Neuronal stem cell (in vitro differentiated cells): Measurements from ENCODE around the gene ARFGEF2.

Source experiments
- DNase-seq: peaks from one replicate; pipeline ENCODE4 v3.0.0-alpha.2; 2013; ENCODE audit warnings: low spot score
- H2AFZ ChIP-seq: one replicate; pipeline ENCODE4 v1.6.1; 2013; ENCODE audit warnings: mild to moderate bottlenecking, low read length, inconsistent platforms
- H2AK5ac ChIP-seq: 2 replicates; pipeline ENCODE4 v1.6.1; 2013; ENCODE audit warnings: low read depth, mild to moderate bottlenecking, inconsistent platforms, low read length, moderate library complexity, mixed read lengths
- H2BK120ac ChIP-seq: 2 replicates; pipeline ENCODE4 v1.6.1; 2013; ENCODE audit warnings: low read depth, mild to moderate bottlenecking, inconsistent platforms, low read length, moderate library complexity, mixed read lengths
- H2BK12ac ChIP-seq: one replicate; pipeline ENCODE4 v1.6.1; 2013; ENCODE audit warnings: low read length, inconsistent platforms
- H2BK15ac ChIP-seq: 2 replicates; pipeline ENCODE4 v1.6.1; 2013; ENCODE audit warnings: mild to moderate bottlenecking, low read length, inconsistent platforms, mixed read lengths
- H2BK5ac ChIP-seq: one replicate; pipeline ENCODE4 v1.6.1; 2013; ENCODE audit warnings: inconsistent platforms, mild to moderate bottlenecking, low read length, moderate library complexity
- H3K14ac ChIP-seq: one replicate; pipeline ENCODE4 v1.6.1; 2013; ENCODE audit warnings: low read length, inconsistent platforms
- H3K18ac ChIP-seq: 2 replicates; pipeline ENCODE4 v1.6.1; 2013; ENCODE audit warnings: low read length, inconsistent platforms
- H3K23ac ChIP-seq: 2 replicates; pipeline ENCODE4 v1.6.1; 2013; ENCODE audit warnings: low read depth, mild to moderate bottlenecking, mixed read lengths, low read length, inconsistent platforms; ENCODE audit not compliant: poor library complexity
- H3K27ac ChIP-seq: replicated peaks from 3 replicates; pipeline ENCODE4 v1.5.1; 2013; ENCODE audit warnings: low read length, inconsistent platforms
- H3K27me3 ChIP-seq, 3 experiments: 2 replicates each; pipeline ENCODE4 v1.6.1; 2013; ENCODE audit warnings: low read length in 3 of 3, mild to moderate bottlenecking in 2 of 3, inconsistent platforms in 1 of 3, low read depth in 1 of 3, mixed read lengths in 1 of 3, moderate library complexity in 1 of 3; ENCODE audit not compliant: control insufficient read depth in 3 of 3, insufficient read depth in 3 of 3
- H3K36me3 ChIP-seq, 2 donors: replicated peaks in 1 of 2; 2 replicates each; pipeline ENCODE4 v1.6.1; 2013; ENCODE audit warnings: low read length in 2 of 2; ENCODE audit not compliant: control insufficient read depth in 2 of 2, insufficient read depth in 2 of 2
- H3K4ac ChIP-seq: 2 replicates; pipeline ENCODE4 v1.6.1; 2013; ENCODE audit warnings: inconsistent platforms, mild to moderate bottlenecking, low read length, moderate library complexity
- H3K4me1 ChIP-seq, 2 donors: 1 replicate in 1 of 2; 2 replicates in 1 of 2; pipeline ENCODE4 v1.6.1; 2013; ENCODE audit warnings: low read length in 2 of 2, low read depth in 1 of 2; ENCODE audit not compliant: control insufficient read depth in 2 of 2, insufficient read depth in 1 of 2
- H3K4me2 ChIP-seq: one replicate; pipeline ENCODE4 v1.6.1; 2013; ENCODE audit warnings: mild to moderate bottlenecking, low read length, inconsistent platforms; ENCODE audit not compliant: insufficient read depth, poor library complexity, severe bottlenecking
- H3K4me3 ChIP-seq, 2 donors: 2 replicates each; pipeline ENCODE4 v1.5.1; 2013; ENCODE audit warnings: low read length in 2 of 2, mild to moderate bottlenecking in 2 of 2, inconsistent platforms in 1 of 2, moderate library complexity in 1 of 2
- H3K79me1 ChIP-seq: one replicate; pipeline ENCODE4 v1.6.1; 2013; ENCODE audit warnings: low read depth, mild to moderate bottlenecking, inconsistent platforms, low read length, moderate library complexity
- H3K9ac ChIP-seq: one replicate; pipeline ENCODE4 v1.6.1; 2013; ENCODE audit warnings: mild to moderate bottlenecking, low read depth, low read length, inconsistent platforms; ENCODE audit not compliant: poor library complexity
- H3K9me3 ChIP-seq, 2 donors: replicated peaks in 1 of 2; 2 replicates each; pipeline versions ENCODE3 to v1.6.1; 2013; ENCODE audit warnings: low read length in 2 of 2, mild to moderate bottlenecking in 2 of 2, inconsistent platforms in 1 of 2, low read depth in 1 of 2, mixed read lengths in 1 of 2, moderate library complexity in 1 of 2; ENCODE audit not compliant: control insufficient read depth in 2 of 2, insufficient read depth in 1 of 2
- H4K8ac ChIP-seq: one replicate; pipeline ENCODE4 v1.6.1; 2013; ENCODE audit warnings: low read depth, mild to moderate bottlenecking, inconsistent platforms, low read length, moderate library complexity
- H4K91ac ChIP-seq: one replicate; pipeline ENCODE4 v1.6.1; 2013; ENCODE audit warnings: low read length, low read depth, mild to moderate bottlenecking, inconsistent platforms; ENCODE audit not compliant: poor library complexity
- WGBS, 2 donors: extraction: QIAGEN DNeasy Blood & Tissue Kit; methylation state at CpG; one replicate each; pipeline ENCODE4 v1.1.7; 2013; ENCODE audit warnings: missing lambda C conversion rate in 2 of 2, mixed read lengths in 1 of 2; ENCODE audit not compliant: insufficient read length in 2 of 2, insufficient replicate concordance in 1 of 2; ENCODE audit errors: extremely low coverage in 2 of 2; 5-methylcytosine and 5-hydroxymethylcytosine counted together

The ARFGEF2 gene

DNA sequence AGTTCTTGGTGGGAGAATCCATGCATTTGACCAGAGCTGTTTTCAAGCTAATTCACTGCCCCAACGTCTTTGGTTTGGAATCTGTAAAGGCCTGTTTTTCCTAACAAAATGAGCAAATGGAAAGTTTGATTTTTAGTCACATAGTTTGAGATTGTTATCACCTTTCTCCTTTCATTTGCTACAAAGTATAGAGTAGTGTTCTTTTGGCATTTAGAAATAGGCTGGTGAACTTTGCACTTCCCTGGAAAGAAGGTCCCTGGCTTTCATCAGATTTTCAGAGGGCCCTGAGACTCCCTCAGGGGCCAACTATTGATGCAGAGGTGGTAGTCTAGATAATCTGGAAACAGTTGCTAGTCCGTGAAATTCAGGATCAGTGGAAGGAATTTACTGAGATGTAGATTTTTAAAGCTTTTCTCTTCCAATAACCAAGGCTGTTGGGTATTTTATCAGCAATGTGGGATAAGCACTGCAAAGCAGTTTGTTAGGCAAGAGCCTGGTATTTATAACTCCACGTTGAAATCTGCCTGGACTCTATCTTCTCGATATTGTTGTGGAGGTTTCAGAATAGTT, 1.7 kb downstream of the ARFGEF2 start:
- Histone ChIP-seq H3K4ac (no peak overlapping the region), H3K18ac (no peak overlapping the region), H2BK120ac (no peak overlapping the region), H3K4me3 (peak overlapping the region in 1 of 2 donors; percentile 76), H4K8ac (no peak overlapping the region), H2AFZ (no peak overlapping the region), H3K9ac (no peak overlapping the region), H3K79me1 (no peaks in the 10 kb centered on the region), H2BK5ac (no peak overlapping the region), H2AK5ac (no peak overlapping the region), H2BK12ac (no peak overlapping the region), H3K23ac (no peak overlapping the region), H3K27me3 (no peaks in the 10 kb centered on the region), H3K14ac (no peak overlapping the region), H4K91ac (no peak overlapping the region), H3K27ac (no peak overlapping the region), H2BK15ac (no peak overlapping the region), H3K4me2 (no peak overlapping the region), H3K36me3 (no peaks in the 10 kb centered on the region), H3K4me1 (peaks cover 4% of the 10 kb centered on the region in 2 donors), H3K9me3 (no peaks in the 10 kb centered on the region)
- WGBS, 2 donors, result no CpG with 5 or more reads among the region's 4 CpGs
- no peak for DNase-seq

DNA sequence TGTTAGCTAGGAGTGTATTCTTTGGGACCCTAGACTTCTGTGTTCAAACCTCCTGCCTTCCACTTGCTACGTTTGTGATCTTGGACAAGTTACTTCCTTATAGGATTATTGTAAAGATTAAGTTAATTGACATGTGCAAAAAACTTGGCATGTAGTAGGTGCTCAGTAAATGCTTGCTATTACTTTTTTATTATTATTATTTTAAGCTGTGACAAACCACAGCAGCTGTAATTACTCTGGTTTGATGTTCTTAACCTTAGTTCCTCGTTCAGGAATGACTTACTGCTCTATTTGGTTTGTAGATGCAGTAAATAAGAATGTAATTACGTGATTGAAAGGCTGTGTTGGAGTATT, 3.2 kb downstream of the ARFGEF2 start:
- Histone ChIP-seq H3K9me3 (no peaks in the 10 kb centered on the region), H3K14ac (no peak overlapping the region), H4K91ac (no peak overlapping the region), H3K9ac (no peak overlapping the region), H3K79me1 (peaks cover 4% of the 10 kb centered on the region), H2BK5ac (no peak overlapping the region), H3K23ac (no peak overlapping the region), H3K36me3 (no peaks in the 10 kb centered on the region), H3K4ac (no peak overlapping the region), H3K18ac (no peak overlapping the region), H2BK15ac (no peak overlapping the region), H4K8ac (no peak overlapping the region), H3K27me3 (no peaks in the 10 kb centered on the region), H3K27ac (no peak overlapping the region), H3K4me2 (no peak overlapping the region), H2AK5ac (no peak overlapping the region), H2BK12ac (no peak overlapping the region), H3K4me3 (no peak overlapping the region), H3K4me1 (peaks cover 4% of the 10 kb centered on the region in 2 donors), H2AFZ (no peak overlapping the region), H2BK120ac (no peak overlapping the region)
- WGBS, 2 donors, result no CpG with 5 or more reads among the region's 3 CpGs
- DNase-seq, result no peak

DNA sequence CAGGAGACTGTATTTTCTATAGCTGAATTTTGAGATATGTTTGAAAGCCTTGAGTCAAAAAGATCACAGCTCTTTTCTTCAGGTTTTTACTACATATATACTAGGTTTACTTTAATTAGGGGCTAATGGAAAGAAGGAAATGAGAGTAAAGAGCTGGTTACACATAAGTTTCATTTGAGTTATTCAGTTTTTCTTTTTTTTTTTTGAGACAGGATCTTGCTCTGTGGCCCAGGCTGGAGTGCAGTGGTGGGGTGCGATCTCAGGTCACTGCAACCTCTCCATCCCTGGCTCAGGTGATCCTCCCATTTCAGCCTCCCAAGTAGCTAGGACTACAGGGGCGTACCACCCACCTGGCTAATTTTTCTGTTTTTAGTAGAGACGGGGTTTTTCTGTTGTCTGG, 4.8 kb downstream of the ARFGEF2 start:
- WGBS, 2 donors, result no CpG with 5 or more reads among the region's 3 CpGs
- Histone ChIP-seq H2BK5ac (no peak overlapping the region), H3K23ac (no peak overlapping the region), H3K4me3 (no peak overlapping the region), H4K8ac (no peak overlapping the region), H3K9me3 (no peaks in the 10 kb centered on the region), H3K9ac (no peak overlapping the region), H3K27ac (no peak overlapping the region), H2AK5ac (no peak overlapping the region), H2BK15ac (no peak overlapping the region), H3K4me1 (peaks cover 4% of the 10 kb centered on the region in 2 donors), H4K91ac (no peak overlapping the region), H3K4me2 (no peak overlapping the region), H3K79me1 (peaks cover 9% of the 10 kb centered on the region), H3K27me3 (no peaks in the 10 kb centered on the region), H2BK12ac (no peak overlapping the region), H2AFZ (no peak overlapping the region), H2BK120ac (no peak overlapping the region), H3K4ac (no peak overlapping the region), H3K14ac (no peak overlapping the region), H3K18ac (no peak overlapping the region), H3K36me3 (no peaks in the 10 kb centered on the region)
- DNase-seq, result no peak

DNA sequence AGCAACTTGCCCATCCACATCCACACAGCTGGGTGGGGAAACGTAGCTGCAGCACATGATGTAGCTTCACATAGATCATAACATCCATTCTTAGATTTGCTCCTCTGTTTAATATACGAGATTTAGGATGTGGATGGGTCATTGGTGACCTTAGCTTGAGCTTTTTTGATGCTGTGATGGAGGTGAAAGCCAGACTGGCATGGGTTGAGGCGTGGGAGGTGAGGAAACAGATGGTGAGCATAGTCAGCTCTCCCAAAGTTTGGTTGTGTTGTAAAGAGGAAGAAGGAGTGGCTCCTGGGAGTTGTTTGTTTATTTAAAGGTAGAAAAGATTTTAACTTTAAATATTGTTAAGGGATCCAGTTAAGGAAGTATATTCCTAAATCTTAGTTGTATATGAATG, 5.3 kb downstream of the ARFGEF2 start:
- no peak overlapping the region for H3K27ac ChIP-seq
- no peak overlapping the region for H2BK12ac ChIP-seq
- H3K9me3 ChIP-seq, result no peaks in the 10 kb centered on the region
- no peak overlapping the region for H3K18ac ChIP-seq
- H3K36me3 ChIP-seq, result no peaks in the 10 kb centered on the region
- no peak overlapping the region for H3K4me2 ChIP-seq
- no peak for DNase-seq
- H2AFZ ChIP-seq, result no peak overlapping the region
- peaks cover 4% of the 10 kb centered on the region in 2 donors for H3K4me1 ChIP-seq
- no peak overlapping the region for H3K23ac ChIP-seq
- no peak overlapping the region for H3K4me3 ChIP-seq
- no peak overlapping the region for H3K4ac ChIP-seq
- H4K91ac ChIP-seq, result no peak overlapping the region
- no peak overlapping the region for H4K8ac ChIP-seq
- WGBS, 2 donors, result no CpG with 5 or more reads among the region's 3 CpGs
- no peak overlapping the region for H2BK120ac ChIP-seq
- H3K27me3 ChIP-seq, result no peaks in the 10 kb centered on the region
- H2BK5ac ChIP-seq, result no peak overlapping the region
- no peak overlapping the region for H2AK5ac ChIP-seq
- peaks cover 9% of the 10 kb centered on the region for H3K79me1 ChIP-seq
- H2BK15ac ChIP-seq, result no peak overlapping the region
- no peak overlapping the region for H3K9ac ChIP-seq
- H3K14ac ChIP-seq, result no peak overlapping the region
